A549 (cell line): Measurements from ENCODE around the gene PRMT7. TPM values are rescaled to one million over a fixed set of nuclear protein-coding genes. Genes with fewer than 3 reads are reported as not detected.

Experiments used
- ATAC-seq, 2 experiments: fragments of 200-7000 bp in 1 of 2; fragments of >200 bp in 1 of 2; cut with Nextera tagmentation in 1 of 2; cut with Tn5 transposase in 1 of 2; 3 replicates each; pipeline versions ENCODE4 v1.8.0 to v1.9.1; 2018 to 2020; ENCODE audit warnings: mild to moderate bottlenecking in 1 of 2, moderate library complexity in 1 of 2
- CTCF ChIA-PET: fragments of 300-600 bp; sonication (Branson Sonifier 250); formaldehyde crosslinking; extraction: SDS; loops from one replicate; lab custom pipeline; 2021; ENCODE audit warnings: antibody characterized with exemption, inconsistent platforms; lab: Yijun Ruan, JAX
- POLR2A ChIA-PET: fragments of 350-600 bp; formaldehyde crosslinking; extraction: SDS; loops from one replicate; lab custom pipeline; 2021; ENCODE audit warnings: antibody characterized with exemption, inconsistent platforms; lab: Yijun Ruan, JAX
- DNase-seq, 2 experiments: peaks; one replicate each; pipeline versions ENCODE4 v3.0.0 to v3.0.0-alpha.2; 2011 to 2016; ENCODE audit warnings: low read depth in 1 of 2, low spot score in 1 of 2
- FAIRE-seq: peaks from 2 replicates; lab custom pipeline; 2011; peaks lifted over from hg19 to GRCh38; lab: Jason Lieb, UNC
- H3K27ac ChIP-seq, 2 experiments: fragments of >200 bp; sonication (Bioruptor Twin); formaldehyde crosslinking; 3 replicates each; pipeline ENCODE4 v1.5.1; 2016 to 2017
- H3K4me1 ChIP-seq: fragments of >200 bp; sonication (Bioruptor Twin); formaldehyde crosslinking; 3 replicates; pipeline ENCODE4 v1.6.1; 2016
- H3K4me2 ChIP-seq: fragments of >200 bp; sonication (Bioruptor Twin); formaldehyde crosslinking; 3 replicates; pipeline ENCODE4 v1.6.1; 2016
- H3K4me3 ChIP-seq: fragments of >200 bp; sonication (Bioruptor Twin); formaldehyde crosslinking; 3 replicates; pipeline ENCODE4 v1.5.1; 2016
- H3K9me3 ChIP-seq: fragments of >200 bp; sonication (Bioruptor Twin); formaldehyde crosslinking; 3 replicates; pipeline ENCODE4 v1.6.1; 2016
- CBX2 ChIP-seq: fragments of 200-600 bp; sonication (generic); IDR thresholded peaks from 2 replicates; pipeline ENCODE4 v1.6.1; 2016; ENCODE audit warnings: low read depth, mild to moderate bottlenecking, borderline replicate concordance
- EP300 ChIP-seq, 2 experiments: fragments of >200 bp; sonication (Bioruptor Twin); formaldehyde crosslinking; IDR thresholded peaks; 2 replicates in 1 of 2; 3 replicates in 1 of 2; pipeline ENCODE4 v1.6.1; 2016 to 2017
- FOXS1 ChIP-seq: fragments of 250-450 bp; sonication (Bioruptor Pico); IDR thresholded peaks from 2 replicates; pipeline ENCODE4 v1.5.0; 2020; ENCODE audit warnings: mild to moderate bottlenecking, moderate library complexity
- HMGXB4 ChIP-seq: fragments of 250-450 bp; sonication (Bioruptor Pico); IDR thresholded peaks from 2 replicates; pipeline ENCODE4 v1.5.0; 2021; ENCODE audit warnings: mild to moderate bottlenecking, moderate library complexity, borderline replicate concordance
- MAX ChIP-seq: IDR thresholded peaks from 2 replicates; pipeline ENCODE4 v1.6.1; 2012
- NFE2L2 ChIP-seq: fragments of 150-350 bp; conservative IDR thresholded peaks from 2 replicates; pipeline ENCODE4 v1.6.1; 2014; ENCODE audit warnings: low read length
- POLR2A ChIP-seq: IDR thresholded peaks from 2 replicates; pipeline ENCODE4 v1.6.1; 2012; ENCODE audit warnings: mild to moderate bottlenecking, low read length
- RAD21 ChIP-seq, 2 experiments: fragments of >200 bp in 1 of 2; sonication (Bioruptor Twin) in 1 of 2; formaldehyde crosslinking in 1 of 2; IDR thresholded peaks in 1 of 2; conservative IDR thresholded peaks in 1 of 2; 2 replicates in 1 of 2; 3 replicates in 1 of 2; pipeline ENCODE4 v1.6.1; 2012 to 2018; ENCODE audit warnings: inconsistent platforms in 1 of 2
- RARB ChIP-seq: fragments of 250-450 bp; sonication (Bioruptor Pico); IDR thresholded peaks from 2 replicates; pipeline ENCODE4 v1.8.0; 2021; ENCODE audit warnings: mild to moderate bottlenecking, moderate library complexity
- RCOR1 ChIP-seq: fragments of 150-350 bp; IDR thresholded peaks from 2 replicates; pipeline ENCODE4 v1.6.1; 2014; ENCODE audit warnings: antibody characterized with exemption, low read length, low read depth
- RFX5 ChIP-seq: fragments of 450-650 bp; IDR thresholded peaks from 2 replicates; pipeline ENCODE4 v1.7.1; 2014; ENCODE audit warnings: antibody characterized with exemption, mild to moderate bottlenecking, moderate library complexity
- SMC3 ChIP-seq: fragments of >200 bp; sonication (Bioruptor Twin); formaldehyde crosslinking; IDR thresholded peaks from 3 replicates; pipeline ENCODE4 v1.6.1; 2018; ENCODE audit warnings: inconsistent platforms
- SREBF2 ChIP-seq: fragments of 450-650 bp; IDR thresholded peaks from 2 replicates; pipeline ENCODE4 v1.6.1; 2014; ENCODE audit warnings: mild to moderate bottlenecking, moderate library complexity
- TP53 ChIP-seq: fragments of 250-450 bp; sonication (Bioruptor Pico); IDR thresholded peaks from 2 replicates; pipeline ENCODE4 v1.5.0; 2021; ENCODE audit warnings: mild to moderate bottlenecking, moderate library complexity
- ZFP36 ChIP-seq: fragments of 450-650 bp; IDR thresholded peaks from 2 replicates; pipeline ENCODE4 v1.6.1; 2014; ENCODE audit warnings: borderline replicate concordance; ENCODE audit not compliant: partially characterized antibody
- WGBS: methylation state at CpG from one replicate; pipeline ENCODE4 v1.1.6; 2017; ENCODE audit errors: missing lambda C conversion rate; 5-methylcytosine and 5-hydroxymethylcytosine counted together
- polyA plus RNA-seq, 4 experiments: library from polyadenylated mRNA; depleted of rRNA in 3 of 4; stranded (reverse); fragments of >200 nt; fragmentation: RNase III in 1 of 4; extraction: RNeasy Plus Mini Kit Qiagen cat#74134 plus additional on column Dnase treatment in 1 of 4; gene quantifications; 2 replicates in 3 of 4; 3 replicates in 1 of 4; pipeline ENCODE4 v1.2.3, GENCODE V29; 2011 to 2017
- TF ChIP-seq, protein P1 (sequence below): fragments of 450-650 bp; IDR thresholded peaks from 2 replicates; pipeline ENCODE4 v1.6.1; 2014; ENCODE audit warnings: antibody characterized with exemption
- TF ChIP-seq, protein P2 (sequence below): fragments of 150-350 bp; IDR thresholded peaks from 2 replicates; pipeline ENCODE4 v1.6.1; 2014; ENCODE audit warnings: low read depth, mild to moderate bottlenecking, low read length
- TF ChIP-seq, protein P3 (sequence below): IDR thresholded peaks from 2 replicates; pipeline ENCODE4 v1.6.1; 2012
- TF ChIP-seq, protein P4 (sequence below): fragments of 250-450 bp; sonication (Bioruptor Pico); IDR thresholded peaks from 2 replicates; pipeline ENCODE4 v1.5.0; 2020; ENCODE audit warnings: low read depth, mild to moderate bottlenecking, moderate library complexity

Gene PRMT7
- polyA plus RNA-seq, 2 of the 4 experiments (the other 2 are of a cell fraction), result 37.1 to 44.7 TPM

GRCh38 chr16:68357923-68358322 is 47.1 kb downstream of the PRMT7 start (continued):
- TF ChIP-seq HMGXB4 (CRISPR knock-in tag), result no peak

DNA sequence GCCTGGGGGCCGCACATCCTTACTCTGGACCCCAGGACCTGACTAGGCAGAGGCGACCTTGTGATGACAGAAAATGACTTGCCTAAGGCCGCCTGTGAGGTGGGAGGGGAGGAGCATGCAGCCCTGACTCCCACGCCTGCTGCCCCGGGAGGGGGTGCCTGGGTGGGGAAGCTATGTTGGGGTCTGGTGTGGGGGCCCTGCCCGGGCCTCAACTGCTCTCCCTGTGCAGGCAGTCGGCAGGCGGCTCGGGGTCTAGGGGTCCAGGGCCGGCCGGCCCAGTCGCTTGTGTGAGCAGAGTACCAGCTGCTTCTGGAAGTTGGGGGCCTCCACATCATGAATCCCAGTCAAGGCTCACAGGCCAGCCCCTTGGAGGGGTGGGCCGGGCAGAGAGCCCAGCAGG is 48.1 kb downstream of the PRMT7 start:
- TF ChIP-seq POLR2A, result no peak
- Histone ChIP-seq H3K4me1 (no peaks in the 10 kb centered on the region), H3K4me3 (no peak overlapping the region), H3K27ac (no peak overlapping the region), H3K9me3 (no peaks in the 10 kb centered on the region), H3K4me2 (no peak overlapping the region)
- ATAC-seq, result no peak
- ChIA-PET POLR2A (no interaction called here), CTCF (interaction anchor here (1.1 to 2.4 kb wide), 2 partner anchors 14 to 30 kb away, joined by 3 to 5 read pairs; no protein-coding TSS in a partner anchor)
- 95% methylated on average over 4 of the region's 13 CpGs for WGBS
- no peak for DNase-seq
- no peak for FAIRE-seq

- Histone ChIP-seq H3K4me1 (no peaks in the 10 kb centered on the region), H3K9me3 (no peaks in the 10 kb centered on the region), H3K4me2 (no peak overlapping the region), H3K27ac (no peak overlapping the region), H3K4me3 (no peak overlapping the region)
- ATAC-seq (no peak), FAIRE-seq (no peak), DNase-seq (no peak)
- ChIA-PET POLR2A (no interaction called here), CTCF (interaction anchor here (0.7 to 2.4 kb wide), 2 partner anchors 13 to 15 kb away, joined by 4 to 5 read pairs; no protein-coding TSS in a partner anchor)
- TF ChIP-seq RFX5, result no peak
- WGBS, result 90% methylated on average over 16 of the region's 23 CpGs
Observed at GRCh38 chr16:68359398-68360191, 48.8 kb downstream of the PRMT7 start.

DNA sequence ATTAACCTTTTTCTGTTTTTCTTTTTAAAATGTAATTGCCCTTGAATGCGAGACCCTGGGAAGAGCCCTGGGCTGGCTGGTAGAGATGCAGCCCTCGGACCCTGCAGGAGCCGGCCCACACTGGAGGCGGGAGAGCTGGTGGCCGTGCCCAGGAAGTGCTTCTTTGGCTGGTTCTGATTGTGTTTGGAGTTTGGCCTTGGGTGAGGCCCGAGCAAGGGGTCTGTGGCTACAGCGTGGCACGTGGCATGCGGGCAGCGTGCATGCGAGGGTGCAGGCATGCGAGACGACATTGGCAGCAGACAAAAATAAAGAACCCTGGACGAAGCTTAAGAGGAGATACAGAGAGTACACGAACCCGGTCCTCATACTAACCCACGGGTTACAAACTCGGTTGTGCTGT is 49.7 kb downstream of the PRMT7 start:
- ChIA-PET CTCF (interaction anchor here (2.4 kb wide), 1 partner anchor 16 kb away, joined by 5 read pairs; no protein-coding TSS in a partner anchor), POLR2A (no interaction called here)
- DNase-seq (no peak), ATAC-seq (no peak), FAIRE-seq (no peak)
- Histone ChIP-seq H3K4me3 (no peak overlapping the region), H3K9me3 (no peaks in the 10 kb centered on the region), H3K27ac (no peak overlapping the region), H3K4me1 (no peaks in the 10 kb centered on the region), H3K4me2 (no peak overlapping the region)
- no peak for TF ChIP-seq SREBF2
- TF ChIP-seq, protein P1, sequence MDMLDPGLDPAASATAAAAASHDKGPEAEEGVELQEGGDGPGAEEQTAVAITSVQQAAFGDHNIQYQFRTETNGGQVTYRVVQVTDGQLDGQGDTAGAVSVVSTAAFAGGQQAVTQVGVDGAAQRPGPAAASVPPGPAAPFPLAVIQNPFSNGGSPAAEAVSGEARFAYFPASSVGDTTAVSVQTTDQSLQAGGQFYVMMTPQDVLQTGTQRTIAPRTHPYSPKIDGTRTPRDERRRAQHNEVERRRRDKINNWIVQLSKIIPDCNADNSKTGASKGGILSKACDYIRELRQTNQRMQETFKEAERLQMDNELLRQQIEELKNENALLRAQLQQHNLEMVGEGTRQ, result no peak
- WGBS, result 93% methylated on average over 18 of the region's 18 CpGs

DNA sequence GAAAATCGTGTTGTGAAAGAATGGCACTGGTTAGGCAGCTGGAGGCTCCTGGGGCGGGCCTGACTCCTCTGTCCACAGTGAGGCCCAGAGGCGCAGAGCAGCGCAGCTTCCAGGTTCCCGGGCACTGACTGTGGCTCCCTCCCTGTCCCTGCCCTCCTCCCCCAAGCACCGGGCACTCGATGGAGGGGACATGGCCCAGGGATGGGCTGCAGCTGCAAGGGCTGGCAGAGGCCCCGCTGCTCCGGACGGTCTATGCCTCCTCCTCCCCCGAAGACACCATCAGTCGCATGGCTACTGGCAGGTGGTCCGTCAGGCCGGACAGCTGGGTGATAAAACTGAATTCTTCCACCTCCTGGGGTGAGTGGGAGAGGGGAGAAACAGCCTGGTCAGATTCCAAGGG is 50.1 kb downstream of the PRMT7 start:
- DNase-seq, result no peak
- no peak for FAIRE-seq
- Histone ChIP-seq H3K4me2 (no peak overlapping the region), H3K4me1 (no peaks in the 10 kb centered on the region), H3K27ac (no peak overlapping the region), H3K4me3 (no peak overlapping the region), H3K9me3 (no peaks in the 10 kb centered on the region)
- 89% methylated on average over 11 of the region's 14 CpGs for WGBS
- CTCF ChIA-PET, result interaction anchor here (1.0 to 2.4 kb wide), 2 partner anchors 16 to 32 kb away, joined by 4 to 5 read pairs; no protein-coding TSS in a partner anchor
- POLR2A ChIA-PET, result no interaction called here
- no peak for ATAC-seq
- TF ChIP-seq EP300 (IDR thresholded peaks at IDR 0.05) (no peak), MAX (no peak), RARB (CRISPR knock-in tag) (no peak), NFE2L2 (no peak), CBX2 (no peak), ZFP36 (no peak), RFX5 (no peak), RAD21 (conservative IDR thresholded peaks at IDR 0.05 in 1 of 2, IDR thresholded peaks at IDR 0.05 in 1 of 2) (no peak), FOXS1 (no peak), TP53 (CRISPR knock-in tag) (no peak), SMC3 (no peak), RCOR1 (no peak)
- TF ChIP-seq, protein P2, sequence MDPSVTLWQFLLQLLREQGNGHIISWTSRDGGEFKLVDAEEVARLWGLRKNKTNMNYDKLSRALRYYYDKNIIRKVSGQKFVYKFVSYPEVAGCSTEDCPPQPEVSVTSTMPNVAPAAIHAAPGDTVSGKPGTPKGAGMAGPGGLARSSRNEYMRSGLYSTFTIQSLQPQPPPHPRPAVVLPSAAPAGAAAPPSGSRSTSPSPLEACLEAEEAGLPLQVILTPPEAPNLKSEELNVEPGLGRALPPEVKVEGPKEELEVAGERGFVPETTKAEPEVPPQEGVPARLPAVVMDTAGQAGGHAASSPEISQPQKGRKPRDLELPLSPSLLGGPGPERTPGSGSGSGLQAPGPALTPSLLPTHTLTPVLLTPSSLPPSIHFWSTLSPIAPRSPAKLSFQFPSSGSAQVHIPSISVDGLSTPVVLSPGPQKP, result no peak
- TF ChIP-seq, protein P3, sequence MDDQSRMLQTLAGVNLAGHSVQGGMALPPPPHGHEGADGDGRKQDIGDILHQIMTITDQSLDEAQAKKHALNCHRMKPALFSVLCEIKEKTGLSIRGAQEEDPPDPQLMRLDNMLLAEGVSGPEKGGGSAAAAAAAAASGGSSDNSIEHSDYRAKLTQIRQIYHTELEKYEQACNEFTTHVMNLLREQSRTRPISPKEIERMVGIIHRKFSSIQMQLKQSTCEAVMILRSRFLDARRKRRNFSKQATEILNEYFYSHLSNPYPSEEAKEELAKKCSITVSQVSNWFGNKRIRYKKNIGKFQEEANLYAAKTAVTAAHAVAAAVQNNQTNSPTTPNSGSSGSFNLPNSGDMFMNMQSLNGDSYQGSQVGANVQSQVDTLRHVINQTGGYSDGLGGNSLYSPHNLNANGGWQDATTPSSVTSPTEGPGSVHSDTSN, result no peak
- TF ChIP-seq, protein P1, result no peak
- TF ChIP-seq, protein P4, sequence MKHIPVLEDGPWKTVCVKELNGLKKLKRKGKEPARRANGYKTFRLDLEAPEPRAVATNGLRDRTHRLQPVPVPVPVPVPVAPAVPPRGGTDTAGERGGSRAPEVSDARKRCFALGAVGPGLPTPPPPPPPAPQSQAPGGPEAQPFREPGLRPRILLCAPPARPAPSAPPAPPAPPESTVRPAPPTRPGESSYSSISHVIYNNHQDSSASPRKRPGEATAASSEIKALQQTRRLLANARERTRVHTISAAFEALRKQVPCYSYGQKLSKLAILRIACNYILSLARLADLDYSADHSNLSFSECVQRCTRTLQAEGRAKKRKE (CRISPR knock-in tag), result no peak
